Adrenal gland (tissue), 5 donors: ENCODE results near the gene CCDC177.

ENCODE experiments used
- POLR2A ChIP-seq, 2 donors: fragments of 450-650 bp; IDR thresholded peaks; one replicate each; pipeline ENCODE4 v1.6.1; 2017; ENCODE audit warnings: antibody characterized with exemption in 2 of 2, mild to moderate bottlenecking in 2 of 2, moderate library complexity in 1 of 2
- TF ChIP-seq, protein P1 (sequence below), 6 experiments: fragments of 450-650 bp in 4 of 6; fragments of 200-600 bp in 2 of 6; sonication (generic) in 1 of 6; IDR thresholded peaks; 1 replicate in 5 of 6; 2 replicates in 1 of 6; pipeline versions ENCODE4 v1.5.1 to v1.8.0; 2016 to 2021; ENCODE audit warnings: antibody characterized with exemption in 6 of 6, mild to moderate bottlenecking in 2 of 6, moderate library complexity in 1 of 6
- donor health status: DM: no; HTN: no; CAD: no.

DNA sequence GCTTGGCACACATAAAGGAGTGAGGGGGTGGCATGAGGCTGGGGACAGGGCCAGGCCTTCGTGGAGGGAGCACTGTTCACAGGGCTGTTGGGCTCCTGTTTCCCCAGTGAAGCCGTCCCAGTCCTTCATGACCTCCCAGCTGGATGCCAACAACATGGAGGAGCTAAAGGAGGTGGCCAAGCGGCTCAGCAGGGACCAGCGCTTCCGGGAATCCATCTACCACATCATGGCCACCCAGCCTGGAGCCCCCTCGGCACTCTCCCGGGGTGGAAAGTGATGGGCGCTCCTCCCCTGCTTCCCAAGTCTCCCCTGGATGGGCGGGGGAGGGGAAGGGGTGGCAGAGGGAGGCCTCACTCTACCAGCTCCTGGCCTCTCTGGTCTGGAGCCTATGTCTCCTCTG, 46.5 kb downstream of the CCDC177 start:
- TF ChIP-seq, protein P1, sequence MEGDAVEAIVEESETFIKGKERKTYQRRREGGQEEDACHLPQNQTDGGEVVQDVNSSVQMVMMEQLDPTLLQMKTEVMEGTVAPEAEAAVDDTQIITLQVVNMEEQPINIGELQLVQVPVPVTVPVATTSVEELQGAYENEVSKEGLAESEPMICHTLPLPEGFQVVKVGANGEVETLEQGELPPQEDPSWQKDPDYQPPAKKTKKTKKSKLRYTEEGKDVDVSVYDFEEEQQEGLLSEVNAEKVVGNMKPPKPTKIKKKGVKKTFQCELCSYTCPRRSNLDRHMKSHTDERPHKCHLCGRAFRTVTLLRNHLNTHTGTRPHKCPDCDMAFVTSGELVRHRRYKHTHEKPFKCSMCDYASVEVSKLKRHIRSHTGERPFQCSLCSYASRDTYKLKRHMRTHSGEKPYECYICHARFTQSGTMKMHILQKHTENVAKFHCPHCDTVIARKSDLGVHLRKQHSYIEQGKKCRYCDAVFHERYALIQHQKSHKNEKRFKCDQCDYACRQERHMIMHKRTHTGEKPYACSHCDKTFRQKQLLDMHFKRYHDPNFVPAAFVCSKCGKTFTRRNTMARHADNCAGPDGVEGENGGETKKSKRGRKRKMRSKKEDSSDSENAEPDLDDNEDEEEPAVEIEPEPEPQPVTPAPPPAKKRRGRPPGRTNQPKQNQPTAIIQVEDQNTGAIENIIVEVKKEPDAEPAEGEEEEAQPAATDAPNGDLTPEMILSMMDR (IDR thresholded peaks at IDR 0.05) = no peak
- no peak for TF ChIP-seq POLR2A (IDR thresholded peaks at IDR 0.05)
